ENCODE results near the gene C1QTNF9B.

DNA sequence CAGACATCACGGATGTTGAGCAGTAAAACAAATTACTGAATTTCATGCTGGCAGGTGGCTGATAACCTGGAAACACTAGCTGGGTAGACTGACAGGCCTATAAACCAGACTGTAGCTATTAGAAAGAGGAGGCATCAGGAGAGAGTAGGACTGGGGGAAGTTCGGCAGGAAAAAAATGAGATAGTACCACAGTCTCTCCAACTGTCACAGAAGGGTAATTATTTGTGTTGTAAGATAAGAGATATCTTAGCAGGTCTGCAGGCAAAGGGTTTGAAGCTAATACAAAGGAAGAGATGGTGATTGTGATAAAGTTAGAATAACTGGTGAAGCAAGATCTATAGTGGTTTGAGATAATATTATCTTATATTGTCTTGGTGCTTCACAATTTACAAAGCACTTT, 49.8 kb downstream of the C1QTNF9B start:
- TF ChIP-seq, protein P1, sequence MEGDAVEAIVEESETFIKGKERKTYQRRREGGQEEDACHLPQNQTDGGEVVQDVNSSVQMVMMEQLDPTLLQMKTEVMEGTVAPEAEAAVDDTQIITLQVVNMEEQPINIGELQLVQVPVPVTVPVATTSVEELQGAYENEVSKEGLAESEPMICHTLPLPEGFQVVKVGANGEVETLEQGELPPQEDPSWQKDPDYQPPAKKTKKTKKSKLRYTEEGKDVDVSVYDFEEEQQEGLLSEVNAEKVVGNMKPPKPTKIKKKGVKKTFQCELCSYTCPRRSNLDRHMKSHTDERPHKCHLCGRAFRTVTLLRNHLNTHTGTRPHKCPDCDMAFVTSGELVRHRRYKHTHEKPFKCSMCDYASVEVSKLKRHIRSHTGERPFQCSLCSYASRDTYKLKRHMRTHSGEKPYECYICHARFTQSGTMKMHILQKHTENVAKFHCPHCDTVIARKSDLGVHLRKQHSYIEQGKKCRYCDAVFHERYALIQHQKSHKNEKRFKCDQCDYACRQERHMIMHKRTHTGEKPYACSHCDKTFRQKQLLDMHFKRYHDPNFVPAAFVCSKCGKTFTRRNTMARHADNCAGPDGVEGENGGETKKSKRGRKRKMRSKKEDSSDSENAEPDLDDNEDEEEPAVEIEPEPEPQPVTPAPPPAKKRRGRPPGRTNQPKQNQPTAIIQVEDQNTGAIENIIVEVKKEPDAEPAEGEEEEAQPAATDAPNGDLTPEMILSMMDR (IDR thresholded peaks at IDR 0.05): no peak
- TF ChIP-seq EZH2phosphoT487 (IDR thresholded peaks at IDR 0.05): no peak
